IMR-90 (cell line): ENCODE data around the gene DGKH. TPM values are rescaled to one million over a fixed set of nuclear protein-coding genes. Genes with fewer than 3 reads are reported as not detected.

Source experiments
- ATAC-seq: fragments of 200-7000 bp; cut with Tn5 transposase; 2 replicates; pipeline ENCODE4 v1.9.1; 2020; ENCODE audit warnings: low read depth, mild to moderate bottlenecking, moderate library complexity
- BruUV-seq: library from RNA; stranded (reverse); fragments of 400-500 nt; replicated peaks from 2 replicates; lab custom pipeline; 2021; lab: Mats Ljungman, UMichigan
- CTCF ChIA-PET: fragments of 300-600 bp; formaldehyde crosslinking; extraction: SDS; loops from one replicate; lab custom pipeline; 2021; ENCODE audit warnings: antibody characterized with exemption; lab: Yijun Ruan, JAX
- POLR2A ChIA-PET: fragments of 300-600 bp; sonication (Branson Sonifier 250); formaldehyde crosslinking; loops from one replicate; lab custom pipeline; 2022; ENCODE audit warnings: antibody characterized with exemption; ENCODE audit not compliant: unreplicated experiment; lab: Charles Lee
- DNase-seq: peaks from one replicate; pipeline ENCODE4 v3.0.0; 2013
- H2AFZ ChIP-seq: replicated peaks from 2 replicates; pipeline ENCODE3; 2013; ENCODE audit warnings: low read length, mild to moderate bottlenecking; ENCODE audit not compliant: poor library complexity
- H2AK5ac ChIP-seq: 2 replicates; pipeline ENCODE4 v1.6.1; 2013; ENCODE audit warnings: low read depth, low read length, inconsistent platforms
- H2AK9ac ChIP-seq: replicated peaks from 2 replicates; pipeline ENCODE3; 2013; ENCODE audit warnings: mild to moderate bottlenecking, low read depth, low read length, moderate library complexity; ENCODE audit not compliant: poor library complexity
- H2BK120ac ChIP-seq: 2 replicates; pipeline ENCODE4 v1.6.1; 2013; ENCODE audit warnings: low read depth, low read length, inconsistent platforms
- H2BK15ac ChIP-seq: 3 replicates; pipeline ENCODE4 v1.6.1; 2013; ENCODE audit warnings: low read depth, low read length, inconsistent platforms
- H2BK20ac ChIP-seq: 2 replicates; pipeline ENCODE4 v1.6.1; 2013; ENCODE audit warnings: low read depth, mild to moderate bottlenecking, inconsistent platforms, low read length, moderate library complexity
- H2BK5ac ChIP-seq: 2 replicates; pipeline ENCODE4 v1.6.1; 2013; ENCODE audit warnings: mild to moderate bottlenecking, low read depth, low read length, inconsistent platforms; ENCODE audit not compliant: poor library complexity, severe bottlenecking
- H3K14ac ChIP-seq: replicated peaks from 2 replicates; pipeline ENCODE4 v1.6.1; 2013; ENCODE audit warnings: low read depth, low read length, inconsistent platforms
- H3K18ac ChIP-seq: 2 replicates; pipeline ENCODE4 v1.6.1; 2013; ENCODE audit warnings: low read depth, low read length, control low read depth
- H3K23ac ChIP-seq: 2 replicates; pipeline ENCODE4 v1.6.1; 2013; ENCODE audit warnings: low read depth, low read length, inconsistent platforms
- H3K27ac ChIP-seq: 2 replicates; pipeline ENCODE4 v1.5.1; 2013; ENCODE audit warnings: mild to moderate bottlenecking, control low read depth, low read length; ENCODE audit not compliant: insufficient read depth
- H3K27me3 ChIP-seq: 2 replicates; pipeline ENCODE4 v1.6.1; 2013; ENCODE audit warnings: low read length; ENCODE audit not compliant: control insufficient read depth, insufficient read depth
- H3K36me3 ChIP-seq: 2 replicates; pipeline ENCODE4 v1.6.1; 2013; ENCODE audit warnings: low read length, mixed read lengths; ENCODE audit not compliant: control insufficient read depth, insufficient read depth
- H3K4ac ChIP-seq: 2 replicates; pipeline ENCODE4 v1.6.1; 2013; ENCODE audit warnings: low read depth, low read length, inconsistent platforms
- H3K4me1 ChIP-seq: 2 replicates; pipeline ENCODE4 v1.6.1; 2013; ENCODE audit warnings: low read length, mixed read lengths; ENCODE audit not compliant: control insufficient read depth, insufficient read depth
- H3K4me2 ChIP-seq: 2 replicates; pipeline ENCODE4 v1.6.1; 2013; ENCODE audit warnings: low read depth, mild to moderate bottlenecking, control low read depth, low read length, moderate library complexity
- H3K4me3 ChIP-seq: 2 replicates; pipeline ENCODE4 v1.5.1; 2013; ENCODE audit warnings: low read depth, mild to moderate bottlenecking, control low read depth, low read length, moderate library complexity; ENCODE audit not compliant: insufficient read depth
- H3K56ac ChIP-seq: 2 replicates; pipeline ENCODE4 v1.6.1; 2013; ENCODE audit warnings: low read length, inconsistent platforms; ENCODE audit not compliant: insufficient read depth; ENCODE audit errors: extremely low read depth
- H3K79me1 ChIP-seq, 2 experiments: 2 replicates each; pipeline ENCODE4 v1.6.1; 2013; ENCODE audit warnings: low read length in 2 of 2, inconsistent platforms in 1 of 2, low read depth in 1 of 2
- H3K9ac ChIP-seq: 2 replicates; pipeline ENCODE4 v1.6.1; 2013; ENCODE audit warnings: low read depth, low read length, control low read depth
- H3K9me1 ChIP-seq: 2 replicates; pipeline ENCODE4 v1.6.1; 2013; ENCODE audit warnings: low read length, inconsistent platforms; ENCODE audit not compliant: insufficient read depth
- H3K9me3 ChIP-seq: 2 replicates; pipeline ENCODE4 v1.6.1; 2013; ENCODE audit warnings: low read length; ENCODE audit not compliant: control insufficient read depth, insufficient read depth
- H4K20me1 ChIP-seq: 2 replicates; pipeline ENCODE4 v1.6.1; 2013; ENCODE audit warnings: low read length, inconsistent platforms; ENCODE audit not compliant: insufficient read depth
- H4K5ac ChIP-seq: 2 replicates; pipeline ENCODE4 v1.6.1; 2013; ENCODE audit warnings: mild to moderate bottlenecking, low read depth, low read length, control low read depth
- H4K8ac ChIP-seq, 2 experiments: 2 replicates each; pipeline ENCODE4 v1.6.1; 2013; ENCODE audit warnings: low read depth in 2 of 2, low read length in 2 of 2, control low read depth in 1 of 2, inconsistent platforms in 1 of 2
- H4K91ac ChIP-seq: 2 replicates; pipeline ENCODE4 v1.6.1; 2013; ENCODE audit warnings: low read depth, low read length, inconsistent platforms; ENCODE audit not compliant: insufficient read depth
- BHLHE40 ChIP-seq: fragments of 150-350 bp; IDR thresholded peaks from 2 replicates; pipeline ENCODE4 v1.6.1; 2016; ENCODE audit warnings: mild to moderate bottlenecking, low read depth, low read length
- CEBPB ChIP-seq: IDR thresholded peaks from 2 replicates; pipeline ENCODE4 v1.6.1; 2012; ENCODE audit warnings: low read depth, low read length, improper control_type of control experiment
- CHD1 ChIP-seq: IDR thresholded peaks from 2 replicates; pipeline ENCODE4 v1.6.1; 2012; ENCODE audit warnings: low read depth, low read length, improper control_type of control experiment
- ELK1 ChIP-seq: fragments of 150-350 bp; IDR thresholded peaks from 2 replicates; pipeline ENCODE4 v1.6.1; 2016; ENCODE audit warnings: low read depth, mild to moderate bottlenecking, low read length, moderate library complexity, borderline replicate concordance
- MAZ ChIP-seq: IDR thresholded peaks from 2 replicates; pipeline ENCODE4 v1.6.1; 2012; ENCODE audit warnings: low read depth, mild to moderate bottlenecking, low read length, improper control_type of control experiment, moderate library complexity, borderline replicate concordance
- MXI1 ChIP-seq: IDR thresholded peaks from 2 replicates; pipeline ENCODE4 v1.6.1; 2012; ENCODE audit warnings: low read depth, mild to moderate bottlenecking, low read length, moderate library complexity, borderline replicate concordance
- NFE2L2 ChIP-seq: fragments of 150-350 bp; IDR thresholded peaks from 2 replicates; pipeline ENCODE4 v1.6.1; 2016; ENCODE audit warnings: low read depth, mild to moderate bottlenecking, low read length
- POLR2A ChIP-seq: IDR thresholded peaks from 2 replicates; pipeline ENCODE4 v1.6.1; 2012; ENCODE audit warnings: mild to moderate bottlenecking, low read depth, low read length
- RCOR1 ChIP-seq: IDR thresholded peaks from 2 replicates; pipeline ENCODE4 v1.6.1; 2012; ENCODE audit warnings: mild to moderate bottlenecking, low read length, improper control_type of control experiment; ENCODE audit not compliant: insufficient replicate concordance
- SMC3 ChIP-seq: fragments of 150-350 bp; IDR thresholded peaks from 2 replicates; pipeline ENCODE4 v1.6.1; 2016; ENCODE audit warnings: low read depth, mild to moderate bottlenecking, antibody characterized with exemption, low read length, moderate library complexity
- WGBS, 2 experiments: methylation state at CpG; one replicate each; pipeline versions ENCODE4 v1.1.5 to v1.1.7; 2013; ENCODE audit warnings: missing lambda C conversion rate in 2 of 2; ENCODE audit not compliant: insufficient read length in 1 of 2; ENCODE audit errors: extremely low coverage in 2 of 2; 5-methylcytosine and 5-hydroxymethylcytosine counted together
- dilution Hi-C: fragments of 300-500 bp; cut with HindIII; formaldehyde crosslinking; loops from one replicate; pipeline ENCODE4 v1.14.3; 2018; ENCODE audit warnings: low sequenced_read_pairs; ENCODE audit not compliant: unreplicated experiment
- in situ Hi-C: fragments of 300-500 bp; cut with MboI; formaldehyde crosslinking; loops from 3 replicates; pipeline ENCODE4 v1.14.3; 2019; ENCODE audit warnings: low sequenced_read_pairs, inconsistent platforms, mixed read lengths
- intact Hi-C: fragments of 100-400 bp; cut with micrococcal nuclease; formaldehyde crosslinking; loops from 2 replicates; pipeline ENCODE4 v1.10.0; 2022
- polyA plus RNA-seq, 3 experiments: library from polyadenylated mRNA; depleted of rRNA; stranded (reverse); fragments of >200 nt; gene quantifications; 2 replicates each; pipeline ENCODE4 v1.2.3, GENCODE V29; 2012; ENCODE audit warnings: low replicate concordance in 1 of 3
- total RNA-seq: library from RNA; depleted of rRNA; stranded (reverse); fragments of >200 nt; gene quantifications from 2 replicates; pipeline ENCODE4 v1.2.3, GENCODE V29; 2012
- TF ChIP-seq, protein P1 (sequence below): conservative IDR thresholded peaks from 2 replicates; pipeline ENCODE4 v1.5.1; 2012; ENCODE audit warnings: mild to moderate bottlenecking, low read depth, low read length, improper control_type of control experiment
- TF ChIP-seq, protein P2 (sequence below): fragments of 150-350 bp; IDR thresholded peaks from 2 replicates; pipeline ENCODE4 v1.6.1; 2017; ENCODE audit warnings: mild to moderate bottlenecking, antibody characterized with exemption, low read length, low read depth

DGKH gene
- total and polyA plus RNA-seq, 2 of the 4 experiments (the other 2 are of a cell fraction) = 2.0 to 13.4 TPM

GRCh38 chr13:42274386-42275097 is 226.1 kb downstream of the DGKH start:
- H4K91ac ChIP-seq = no peak overlapping the region
- peaks cover 7% of the 10 kb centered on the region for H3K9me1 ChIP-seq
- no peak overlapping the region for H3K56ac ChIP-seq
- H2AK9ac ChIP-seq = no peak overlapping the region
- H3K4me1 ChIP-seq = peaks cover 3% of the 10 kb centered on the region
- H3K14ac ChIP-seq = no peak overlapping the region
- POLR2A ChIA-PET = no interaction called here
- in situ Hi-C loops = no loop called here
- H2AK5ac ChIP-seq = no peak overlapping the region
- no peak overlapping the region for H3K9ac ChIP-seq
- H3K27me3 ChIP-seq = no peaks in the 10 kb centered on the region
- dilution Hi-C loops = no loop called here
- intact Hi-C loops = no loop called here
- H3K4me2 ChIP-seq = no peak overlapping the region
- no peak overlapping the region for H2BK5ac ChIP-seq
- no peaks in the 10 kb centered on the region for H3K9me3 ChIP-seq
- no CpG with 5 or more reads among the region's 10 CpGs for WGBS, 2 experiments
- no peak overlapping the region for H2BK15ac ChIP-seq
- H2BK120ac ChIP-seq = no peak overlapping the region
- peaks cover 17 to 61% of the 10 kb centered on the region in 2 experiments for H3K79me1 ChIP-seq
- no peak overlapping the region for H3K18ac ChIP-seq
- no peak overlapping the region for H4K8ac ChIP-seq
- TF ChIP-seq BHLHE40 = no peak
- no peak for TF ChIP-seq MAZ
- no peak for TF ChIP-seq SMC3
- TF ChIP-seq CHD1 = no peak
- TF ChIP-seq CEBPB = no peak
- no peak for TF ChIP-seq MXI1
- TF ChIP-seq POLR2A = no peak
- no peak for TF ChIP-seq RCOR1
- no peak for TF ChIP-seq NFE2L2
- TF ChIP-seq, protein P1, sequence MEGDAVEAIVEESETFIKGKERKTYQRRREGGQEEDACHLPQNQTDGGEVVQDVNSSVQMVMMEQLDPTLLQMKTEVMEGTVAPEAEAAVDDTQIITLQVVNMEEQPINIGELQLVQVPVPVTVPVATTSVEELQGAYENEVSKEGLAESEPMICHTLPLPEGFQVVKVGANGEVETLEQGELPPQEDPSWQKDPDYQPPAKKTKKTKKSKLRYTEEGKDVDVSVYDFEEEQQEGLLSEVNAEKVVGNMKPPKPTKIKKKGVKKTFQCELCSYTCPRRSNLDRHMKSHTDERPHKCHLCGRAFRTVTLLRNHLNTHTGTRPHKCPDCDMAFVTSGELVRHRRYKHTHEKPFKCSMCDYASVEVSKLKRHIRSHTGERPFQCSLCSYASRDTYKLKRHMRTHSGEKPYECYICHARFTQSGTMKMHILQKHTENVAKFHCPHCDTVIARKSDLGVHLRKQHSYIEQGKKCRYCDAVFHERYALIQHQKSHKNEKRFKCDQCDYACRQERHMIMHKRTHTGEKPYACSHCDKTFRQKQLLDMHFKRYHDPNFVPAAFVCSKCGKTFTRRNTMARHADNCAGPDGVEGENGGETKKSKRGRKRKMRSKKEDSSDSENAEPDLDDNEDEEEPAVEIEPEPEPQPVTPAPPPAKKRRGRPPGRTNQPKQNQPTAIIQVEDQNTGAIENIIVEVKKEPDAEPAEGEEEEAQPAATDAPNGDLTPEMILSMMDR = no peak
- TF ChIP-seq ELK1 = no peak
- TF ChIP-seq, protein P2, sequence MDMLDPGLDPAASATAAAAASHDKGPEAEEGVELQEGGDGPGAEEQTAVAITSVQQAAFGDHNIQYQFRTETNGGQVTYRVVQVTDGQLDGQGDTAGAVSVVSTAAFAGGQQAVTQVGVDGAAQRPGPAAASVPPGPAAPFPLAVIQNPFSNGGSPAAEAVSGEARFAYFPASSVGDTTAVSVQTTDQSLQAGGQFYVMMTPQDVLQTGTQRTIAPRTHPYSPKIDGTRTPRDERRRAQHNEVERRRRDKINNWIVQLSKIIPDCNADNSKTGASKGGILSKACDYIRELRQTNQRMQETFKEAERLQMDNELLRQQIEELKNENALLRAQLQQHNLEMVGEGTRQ = no peak
- no peak for DNase-seq
- CTCF ChIA-PET = no interaction called here
- no peaks in the 10 kb centered on the region for H4K20me1 ChIP-seq
- H2AFZ ChIP-seq = no peak overlapping the region
- no peak overlapping the region for H3K27ac ChIP-seq
- ATAC-seq = no peak
- no TSS peak for BruUV-seq
- no peak overlapping the region for H3K4me3 ChIP-seq
- no peak overlapping the region for H3K4ac ChIP-seq
- H3K36me3 ChIP-seq = no peaks in the 10 kb centered on the region
- H3K23ac ChIP-seq = no peak overlapping the region
- no peak overlapping the region for H2BK20ac ChIP-seq
- H4K5ac ChIP-seq = no peak overlapping the region
